NCI-H1092 (cell line): Measurements from ENCODE around the gene RNF227.
"Not testable (repeated sequence)": the region's sequence is repeated elsewhere in the genome, so short reads cannot be mapped to it uniquely, and the experiment has no call there.

Experiments used
- DNase-seq: peaks from one replicate; lab custom pipeline; 2025; lab: John Stamatoyannopoulos, UW

RNF227 gene

GRCh38 chr17:7864384-7864783, 51.7 kb downstream of the RNF227 start:
- not testable (repeated sequence) for DNase-seq
